ENCODE measurements around the gene TMEM204.

GRCh38 chr16:1537763-1538289 lies 4.4 kb downstream of the TMEM204 start:
- no peak for TF ChIP-seq GATA2 (IDR thresholded peaks at IDR 0.05; ENCODE audit: low read depth, low read length)
- no peak for TF ChIP-seq GATA3 (IDR thresholded peaks at IDR 0.05; ENCODE audit: low read depth, low read length)
